ENCODE results near the gene TSC22D4.
A peak's percentile ranks its signal among the peaks of the same experiment; 100 is the strongest.

TSC22D4 gene

DNA sequence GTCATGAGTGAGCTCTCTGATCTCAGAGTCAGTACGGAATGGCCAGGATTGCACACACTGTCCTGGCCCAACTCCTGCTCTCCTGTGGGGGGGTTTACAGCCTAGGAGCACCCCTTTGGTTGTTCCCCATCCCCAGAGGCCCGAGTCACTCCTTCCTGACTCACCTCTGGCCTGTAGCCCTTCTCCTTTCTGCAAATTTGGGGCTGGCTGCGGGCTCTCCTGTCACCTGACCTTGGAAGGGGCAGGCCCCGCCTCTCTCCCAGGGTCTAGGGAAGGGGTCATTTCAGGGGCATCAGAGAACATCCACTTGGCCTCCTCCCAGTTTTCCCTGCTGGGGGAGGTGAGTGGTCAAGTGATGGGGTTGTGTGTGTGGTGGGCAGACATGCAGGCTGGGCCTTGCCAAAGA lies 6.5 kb upstream of the TSC22D4 start:
- H3K4me3 ChIP-seq (ENCODE audit: low read depth, low read length) = no peak overlapping the region
- DNase-seq (ENCODE audit: low read depth) = no peak
- in situ Hi-C loops (cut with HindIII; ENCODE audit: low sequenced_read_pairs) = no loop called here
- TF ChIP-seq, protein P1, sequence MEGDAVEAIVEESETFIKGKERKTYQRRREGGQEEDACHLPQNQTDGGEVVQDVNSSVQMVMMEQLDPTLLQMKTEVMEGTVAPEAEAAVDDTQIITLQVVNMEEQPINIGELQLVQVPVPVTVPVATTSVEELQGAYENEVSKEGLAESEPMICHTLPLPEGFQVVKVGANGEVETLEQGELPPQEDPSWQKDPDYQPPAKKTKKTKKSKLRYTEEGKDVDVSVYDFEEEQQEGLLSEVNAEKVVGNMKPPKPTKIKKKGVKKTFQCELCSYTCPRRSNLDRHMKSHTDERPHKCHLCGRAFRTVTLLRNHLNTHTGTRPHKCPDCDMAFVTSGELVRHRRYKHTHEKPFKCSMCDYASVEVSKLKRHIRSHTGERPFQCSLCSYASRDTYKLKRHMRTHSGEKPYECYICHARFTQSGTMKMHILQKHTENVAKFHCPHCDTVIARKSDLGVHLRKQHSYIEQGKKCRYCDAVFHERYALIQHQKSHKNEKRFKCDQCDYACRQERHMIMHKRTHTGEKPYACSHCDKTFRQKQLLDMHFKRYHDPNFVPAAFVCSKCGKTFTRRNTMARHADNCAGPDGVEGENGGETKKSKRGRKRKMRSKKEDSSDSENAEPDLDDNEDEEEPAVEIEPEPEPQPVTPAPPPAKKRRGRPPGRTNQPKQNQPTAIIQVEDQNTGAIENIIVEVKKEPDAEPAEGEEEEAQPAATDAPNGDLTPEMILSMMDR (IDR thresholded peaks at IDR 0.05; ENCODE audit: low read depth, low read length, missing control alignments) = no peak

DNA sequence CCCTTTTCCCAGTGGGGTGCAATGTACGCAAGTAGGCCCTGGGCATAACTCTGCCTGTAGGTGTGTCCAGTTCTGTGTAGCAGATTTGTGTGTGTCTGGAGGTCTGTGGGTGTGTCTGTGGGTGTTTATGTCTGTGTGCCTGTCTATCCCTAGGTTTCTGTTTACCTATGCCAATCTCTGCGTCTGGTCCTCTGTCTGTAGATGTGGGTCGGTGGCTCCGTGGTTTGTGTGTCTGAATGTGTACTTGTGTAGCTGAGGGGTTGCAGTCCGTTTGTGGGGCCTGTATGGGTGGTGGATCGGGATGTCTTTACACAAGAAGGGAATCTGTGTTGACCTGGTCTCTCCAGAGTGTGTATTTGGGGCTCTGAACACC lies 5.6 kb upstream of the TSC22D4 start:
- TF ChIP-seq, protein P1 (IDR thresholded peaks at IDR 0.05; ENCODE audit: low read depth, low read length, missing control alignments) = no peak
- in situ Hi-C loops (cut with HindIII; ENCODE audit: low sequenced_read_pairs) = no loop called here
- DNase-seq (ENCODE audit: low read depth) = no peak

DNA sequence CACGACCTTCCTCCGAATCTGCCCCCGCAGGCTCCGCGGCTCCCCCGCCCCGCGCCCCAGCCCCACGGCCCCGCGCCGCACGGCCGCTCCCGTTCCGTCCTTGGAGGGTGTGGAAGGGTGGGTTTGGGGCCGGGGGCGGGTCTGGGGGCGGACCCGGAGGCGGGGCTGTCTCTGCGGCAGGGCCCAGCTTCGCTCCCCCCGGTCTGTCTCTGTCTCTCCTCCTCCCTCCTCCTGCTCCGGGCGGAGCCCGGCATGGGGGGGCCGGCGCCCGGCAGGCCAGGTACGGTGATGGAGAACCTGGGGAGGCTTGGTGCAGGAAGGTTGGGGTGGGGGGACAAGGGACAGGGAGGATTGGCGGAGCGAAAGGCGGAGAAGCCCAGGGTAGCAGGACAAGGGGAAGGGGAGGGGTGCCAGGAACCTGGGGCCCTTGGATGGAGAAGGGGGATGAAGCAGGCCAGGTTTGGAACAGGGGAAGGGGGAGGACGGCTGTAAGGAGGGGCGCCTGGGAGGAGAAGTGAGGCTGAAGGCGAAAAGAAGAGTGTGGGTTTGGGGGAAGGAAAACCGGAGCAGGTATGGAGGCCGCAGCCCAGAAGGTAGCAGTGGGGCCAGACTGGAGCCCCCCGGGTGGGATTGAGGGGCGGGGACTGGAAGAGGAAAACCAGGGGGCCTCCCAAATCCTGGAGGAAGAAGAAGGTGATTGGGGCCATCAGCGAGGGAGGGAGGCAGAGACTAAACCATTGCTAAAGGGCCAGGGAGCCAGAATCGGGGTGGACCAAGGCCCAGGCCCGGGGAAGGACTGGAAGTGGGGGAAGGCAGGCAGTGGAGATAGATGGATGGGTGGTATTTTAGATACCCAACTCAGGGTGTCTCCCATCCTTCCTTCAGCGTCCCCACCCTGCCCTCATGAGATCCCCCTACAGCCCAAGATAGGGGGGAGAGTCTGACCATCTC lies 5.0 kb upstream of the TSC22D4 start, which contains the start of gene NYAP1:
NYAP1 (plus strand) TSS at position 206 of the 951 bp plus-strand sequence. CDS start 1,385 bp downstream, outside the sequence.
- TF ChIP-seq, protein P1 (IDR thresholded peaks at IDR 0.05; ENCODE audit: low read depth, low read length, missing control alignments) = no peak
- in situ Hi-C loops (cut with HindIII; ENCODE audit: low sequenced_read_pairs) = no loop called here
- peak within 1 kb of the TSS; percentile 58 for H3K4me3 ChIP-seq (ENCODE audit: low read depth, low read length)
- DNase-seq (ENCODE audit: low read depth) = no peak

More for the DNA sequence above, 5.6 kb upstream of the TSC22D4 start:
- H3K4me3 ChIP-seq (ENCODE audit: low read depth, low read length) = peak overlapping the region; percentile 58

DNA sequence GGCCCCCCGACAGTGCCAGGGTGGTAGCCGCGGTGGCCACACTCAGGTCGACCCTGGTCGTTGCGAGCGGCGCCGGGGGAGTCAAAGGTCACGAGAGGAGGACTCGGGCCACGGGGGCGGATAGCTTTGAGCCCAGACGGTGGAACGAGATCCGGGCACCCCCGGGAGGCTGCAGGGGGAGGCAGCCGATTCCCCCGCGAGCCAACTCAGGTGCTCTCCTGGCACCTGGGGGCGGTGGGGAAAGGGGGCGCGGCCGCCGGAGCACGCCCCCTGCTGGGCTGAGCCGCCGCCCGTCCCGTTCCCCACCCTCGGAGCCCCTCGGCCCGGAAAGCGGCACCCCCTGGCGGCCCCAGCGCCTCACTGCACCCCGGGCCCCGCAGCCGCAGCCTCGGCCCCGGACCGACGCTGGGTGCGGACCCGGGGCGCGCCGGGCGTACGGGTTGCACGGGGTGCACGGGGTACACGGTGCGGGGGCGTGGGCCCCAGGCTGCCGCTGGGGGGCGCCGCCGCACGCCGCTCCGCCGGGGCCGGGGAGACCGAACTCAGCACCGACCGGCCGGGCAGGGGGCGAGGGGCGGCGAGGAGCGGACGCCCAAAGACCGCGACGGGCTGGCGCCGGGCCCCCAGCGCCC lies 4.2 kb upstream of the TSC22D4 start:
- DNase-seq (ENCODE audit: low read depth) = no peak
- peak overlapping the region; percentile 58 for H3K4me3 ChIP-seq (ENCODE audit: low read depth, low read length)
- in situ Hi-C loops (cut with HindIII; ENCODE audit: low sequenced_read_pairs) = no loop called here
- TF ChIP-seq, protein P1 (IDR thresholded peaks at IDR 0.05; ENCODE audit: low read depth, low read length, missing control alignments) = peak; percentile 62

DNA sequence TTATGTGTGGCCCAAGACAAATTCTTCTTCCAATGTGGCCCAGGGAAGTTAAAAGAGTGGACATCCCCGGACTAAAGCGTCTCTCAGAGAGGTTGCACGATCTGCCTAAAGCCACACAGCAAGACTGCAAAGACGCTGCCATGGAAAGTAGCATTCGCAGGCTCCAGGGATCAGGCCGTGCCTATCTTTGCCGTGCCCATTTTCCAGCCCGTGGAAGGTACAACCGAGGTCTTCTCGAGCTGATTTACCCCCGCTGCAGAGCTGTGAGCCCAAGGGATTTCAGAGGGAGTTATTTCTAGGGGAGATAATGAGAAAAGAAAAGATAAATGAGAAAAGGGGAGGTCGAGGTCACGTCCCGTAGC lies 3.7 kb upstream of the TSC22D4 start:
- peak overlapping the region; percentile 58 for H3K4me3 ChIP-seq (ENCODE audit: low read depth, low read length)
- TF ChIP-seq, protein P1 (IDR thresholded peaks at IDR 0.05; ENCODE audit: low read depth, low read length, missing control alignments) = no peak
- DNase-seq (ENCODE audit: low read depth) = no peak
- in situ Hi-C loops (cut with HindIII; ENCODE audit: low sequenced_read_pairs) = no loop called here

DNA sequence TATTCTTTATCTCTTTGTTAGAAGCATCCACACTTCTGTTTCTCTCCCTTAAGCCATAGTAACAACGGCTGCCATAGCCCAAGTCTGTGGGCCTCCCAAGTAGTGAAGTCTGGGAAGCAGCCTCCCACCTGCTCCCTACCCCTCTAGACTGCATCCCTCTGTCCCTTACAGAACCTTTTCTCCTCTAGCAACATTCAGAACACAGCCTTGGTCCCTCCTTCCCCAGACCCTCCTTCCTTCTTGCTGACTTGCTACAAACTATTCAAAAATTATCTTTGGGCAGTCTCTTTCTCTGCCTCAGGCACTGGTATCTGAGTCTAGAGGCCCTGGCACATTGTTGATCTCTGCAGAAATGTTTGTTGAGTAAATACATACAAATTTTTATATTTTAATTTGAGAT lies 2.5 kb upstream of the TSC22D4 start:
- no peak overlapping the region for H3K4me3 ChIP-seq (ENCODE audit: low read depth, low read length)
- TF ChIP-seq, protein P1 (IDR thresholded peaks at IDR 0.05; ENCODE audit: low read depth, low read length, missing control alignments) = no peak
- in situ Hi-C loops (cut with HindIII; ENCODE audit: low sequenced_read_pairs) = no loop called here
- no peak for DNase-seq (ENCODE audit: low read depth)

Measured in astrocyte of the cerebellum (primary cell).